NCI-H1930 (cell line): ENCODE results near the gene ATOSA.

Experiments used
- DNase-seq, 2 experiments: peaks; one replicate each; lab custom pipeline; 2025; lab: John Stamatoyannopoulos, UW

Gene ATOSA

DNA sequence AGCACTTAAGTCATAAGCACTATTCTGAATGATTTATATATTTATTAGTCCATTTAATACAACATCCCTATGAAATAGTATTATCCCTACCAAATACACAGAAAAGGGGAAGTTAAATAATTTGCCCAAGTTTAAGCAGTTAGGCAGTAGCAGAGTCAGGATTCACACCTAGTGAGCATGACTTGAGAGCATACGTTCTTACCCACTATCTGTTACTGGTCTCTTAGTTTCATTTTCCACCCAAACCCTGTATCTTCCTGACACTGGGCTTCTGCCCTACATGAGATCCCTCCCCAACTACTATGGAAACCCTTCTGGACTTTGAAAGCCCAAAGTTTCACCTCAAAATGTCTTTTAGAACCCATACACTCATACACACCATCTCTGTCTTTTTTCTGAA lies 4.4 kb upstream of the ATOSA start:
- DNase-seq = no peak

DNA sequence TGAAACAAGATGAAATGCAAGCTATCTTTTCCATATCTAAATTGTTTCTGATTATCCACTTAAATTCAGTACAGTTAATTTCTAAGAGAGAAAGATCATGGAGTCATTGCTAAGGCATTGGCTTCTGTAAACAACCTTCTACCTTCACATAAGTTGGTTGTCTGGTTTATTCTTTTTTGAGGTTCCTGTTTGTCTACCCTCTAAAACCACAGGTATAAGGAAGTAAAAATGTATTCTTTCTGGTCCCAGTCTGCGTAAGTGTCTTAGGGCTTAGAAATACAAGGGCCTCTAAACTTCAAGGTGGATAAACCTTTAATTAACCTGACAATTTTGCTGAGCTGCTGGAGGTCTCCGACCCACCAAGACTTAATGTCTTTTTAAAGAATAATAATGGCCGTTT lies 3.6 kb upstream of the ATOSA start:
- DNase-seq = no peak

DNA sequence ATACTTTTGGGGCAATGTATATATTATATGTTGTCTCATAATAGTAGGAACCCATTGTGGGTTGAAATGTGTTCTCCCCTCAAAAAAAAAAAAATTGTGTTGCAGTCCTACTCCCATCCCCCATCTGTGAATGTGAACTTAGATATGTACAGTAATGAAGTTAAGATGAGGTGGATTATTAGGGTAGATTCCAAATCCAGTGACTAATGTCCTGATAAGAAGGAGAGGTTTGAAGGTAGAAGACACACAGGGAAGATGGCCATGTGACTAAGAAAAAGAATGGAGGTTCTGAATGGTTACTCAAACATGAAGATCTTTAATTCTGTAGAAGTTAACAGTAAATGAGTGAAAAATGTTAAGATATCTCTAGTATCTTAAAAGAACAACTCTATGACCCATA lies 3.0 kb upstream of the ATOSA start:
- DNase-seq = no peak

DNA sequence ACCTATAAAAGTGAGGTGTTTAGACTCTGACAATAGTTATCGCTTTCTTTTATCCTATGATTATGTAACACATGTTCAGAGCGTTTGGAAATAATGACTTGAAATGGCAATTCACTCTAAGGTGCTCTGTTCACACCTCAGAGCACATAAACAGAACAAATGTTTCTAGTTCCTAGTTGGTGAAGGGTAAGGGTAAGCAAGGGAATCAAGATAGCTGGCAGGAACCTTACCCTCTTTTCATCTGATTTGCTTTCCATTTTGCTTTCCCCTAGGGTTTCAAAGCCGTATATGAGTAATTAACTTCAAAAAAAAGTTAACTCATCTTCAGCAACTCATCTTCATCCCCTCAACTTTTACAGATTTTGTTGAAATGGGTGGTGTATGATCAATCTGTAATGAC lies 2.3 kb upstream of the ATOSA start:
- no peak for DNase-seq

DNA sequence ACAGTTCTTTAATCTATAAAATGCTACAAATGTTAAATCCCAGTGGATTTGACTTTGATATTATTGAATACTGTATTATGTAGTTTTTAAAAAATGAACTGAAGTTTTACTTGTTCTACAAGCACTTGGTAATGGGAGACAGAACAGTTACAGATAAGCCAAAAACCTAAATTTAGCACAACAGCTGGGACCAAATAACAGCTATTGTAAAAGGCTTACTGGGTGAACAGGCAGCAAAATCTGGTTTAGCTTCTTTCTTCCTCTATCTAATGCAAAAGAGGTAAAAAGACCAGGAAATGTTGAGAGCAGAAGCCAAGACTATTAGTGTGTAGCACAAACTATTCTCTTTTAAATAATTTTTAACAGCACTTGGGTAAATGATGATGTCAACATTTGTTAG lies 1.6 kb upstream of the ATOSA start:
- DNase-seq = no peak

DNA sequence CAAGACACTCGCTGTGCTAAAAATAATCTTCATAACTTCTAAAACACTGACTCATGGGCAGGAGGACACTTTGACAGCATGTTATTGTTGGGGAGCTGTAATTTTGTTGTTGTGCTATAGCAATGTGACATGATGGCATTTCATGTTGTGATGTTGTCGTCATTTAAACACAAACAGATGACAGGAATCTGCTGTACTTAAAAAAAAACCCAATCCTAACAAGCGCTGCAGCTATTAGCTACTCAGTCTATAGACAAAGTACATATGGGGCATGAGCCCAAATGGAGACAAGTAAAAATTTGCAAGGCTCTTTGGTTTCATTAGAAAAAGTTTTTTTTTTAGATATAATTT lies 828 bp upstream of the ATOSA start:
- no peak for DNase-seq

DNA sequence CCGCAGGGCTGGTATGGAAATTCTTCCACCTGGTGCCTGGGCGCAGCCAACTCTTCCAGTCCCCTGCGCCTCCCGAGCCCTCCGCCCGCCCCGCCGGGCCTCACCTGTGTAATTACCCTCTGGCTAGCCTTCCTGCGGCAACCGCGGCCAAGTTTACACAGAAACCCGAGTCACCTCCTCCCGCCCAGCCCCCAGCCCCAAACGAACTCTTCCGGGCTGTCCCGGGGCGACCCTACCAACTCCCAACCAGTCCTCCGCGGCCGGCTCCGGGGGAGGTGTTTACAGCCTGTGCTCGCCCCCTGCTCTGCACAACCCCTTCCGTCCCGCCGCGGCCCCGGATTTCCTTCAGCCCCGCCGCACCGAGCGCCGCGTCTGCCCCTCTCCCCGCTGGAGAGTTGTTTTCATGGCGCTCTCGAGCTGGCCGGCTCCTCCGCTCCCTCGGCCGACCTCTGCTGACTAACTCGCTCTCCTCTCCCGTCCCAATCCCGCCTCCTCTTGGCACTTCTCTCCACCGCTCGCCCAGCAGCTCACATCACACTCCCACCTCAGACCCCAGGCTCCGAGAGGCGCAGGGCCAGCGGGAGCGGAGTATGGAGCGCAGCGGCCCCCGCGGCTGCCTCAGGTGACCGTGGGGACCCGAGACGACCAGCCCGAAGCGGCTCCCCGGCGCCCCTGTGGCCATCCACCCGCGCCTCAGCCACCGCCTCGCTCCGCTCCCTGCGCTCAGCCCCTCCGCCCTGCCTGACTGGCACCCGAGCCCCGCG lies 538 bp downstream of the ATOSA start:
- DNase-seq = no peak

DNA sequence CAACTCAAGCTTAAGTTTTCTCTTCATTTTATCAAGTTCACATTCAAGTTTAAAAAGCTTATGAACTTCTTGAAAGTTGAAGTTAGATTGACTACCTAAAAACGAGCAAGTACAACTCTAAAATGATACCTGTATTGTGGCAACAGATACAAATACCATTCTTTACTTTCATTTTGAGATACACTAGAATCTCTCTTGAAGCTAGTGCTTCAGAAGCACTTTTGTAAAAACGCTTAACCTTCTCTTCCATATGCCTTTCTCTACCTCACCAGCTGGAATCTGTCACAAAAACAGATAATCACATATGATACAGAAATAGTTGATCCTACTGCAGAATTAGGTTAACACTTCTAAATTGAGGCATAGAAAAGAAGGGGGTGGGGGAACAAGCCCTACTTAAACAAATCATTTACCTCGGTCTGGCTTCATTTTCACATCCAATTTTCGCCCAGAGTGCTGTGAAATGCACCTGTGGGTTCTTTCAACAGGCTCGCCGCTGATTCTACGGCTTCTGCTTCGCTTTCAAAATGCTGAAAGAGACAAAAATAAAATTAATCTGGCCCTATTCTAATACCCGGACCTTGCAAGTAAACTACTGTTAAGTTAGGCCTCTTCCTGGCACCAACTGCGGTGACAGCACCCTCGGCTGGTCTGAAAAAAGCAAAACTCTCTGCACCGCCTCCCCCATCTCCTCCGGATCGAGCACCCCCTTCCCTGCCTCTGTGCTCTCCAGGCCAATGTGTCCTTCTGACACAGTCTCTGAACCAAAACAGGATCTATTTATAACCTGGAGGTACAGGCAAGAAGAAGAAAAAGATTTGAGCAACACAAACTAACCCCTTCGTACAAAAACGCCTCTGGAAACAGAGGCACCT lies 1.4 kb downstream of the ATOSA start:
- DNase-seq = peak in 1 of 2 experiments; percentile 11

DNA sequence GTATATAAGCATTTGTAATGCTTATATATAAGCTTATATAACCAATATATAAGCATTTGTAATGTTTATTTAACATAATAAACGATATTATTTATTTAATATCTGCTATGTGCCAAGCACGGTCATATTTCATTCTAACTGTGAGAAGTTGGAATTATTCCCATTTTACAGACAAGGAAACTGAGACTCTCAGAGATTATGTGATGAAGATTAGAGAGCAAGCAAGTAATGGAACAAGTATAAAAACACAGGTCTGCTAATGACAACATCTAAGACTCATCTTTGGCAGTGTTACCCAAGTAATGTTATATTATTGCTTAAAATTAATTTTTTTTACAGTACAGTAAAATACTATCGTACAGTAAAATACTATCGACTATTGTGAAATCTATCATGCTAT lies 4.4 kb downstream of the ATOSA start:
- DNase-seq = no peak

DNA sequence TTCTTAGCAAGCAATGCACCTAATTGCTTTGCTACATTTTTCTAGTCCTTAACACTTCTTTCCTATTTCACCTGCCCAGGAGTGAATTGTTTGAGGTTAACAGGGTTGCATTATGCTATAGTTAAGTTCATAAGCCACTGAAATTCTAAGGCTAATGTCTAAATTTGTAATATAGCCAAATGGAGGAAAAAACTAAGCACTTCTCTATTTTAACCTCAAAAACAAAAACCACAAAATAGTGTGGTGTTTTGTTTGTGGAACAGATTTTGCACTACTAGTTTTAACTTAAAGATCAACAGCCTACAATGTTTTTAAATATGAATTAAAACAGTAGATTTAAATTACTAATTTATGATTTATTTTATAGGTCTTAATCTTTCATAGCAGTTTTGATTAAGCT lies 5.5 kb downstream of the ATOSA start:
- DNase-seq = no peak

DNA sequence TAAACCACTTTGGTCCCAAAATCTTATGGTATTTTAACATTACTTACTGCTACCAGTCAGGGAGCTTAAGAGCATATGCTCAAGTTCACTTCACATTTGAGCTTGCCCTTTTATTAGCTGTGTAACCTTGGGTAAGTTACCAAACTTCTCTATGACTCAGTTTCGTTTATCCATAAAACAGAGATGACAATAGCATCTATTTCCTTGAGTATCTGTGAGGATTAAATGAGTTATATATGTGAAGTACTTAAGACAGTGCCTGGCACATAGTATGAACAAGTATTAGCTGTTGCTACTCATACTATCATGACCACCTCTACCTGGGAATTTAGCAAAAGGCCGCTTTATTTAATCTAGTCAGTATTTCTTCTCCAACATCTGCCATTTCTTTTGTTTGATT lies 5.9 kb downstream of the ATOSA start:
- no peak for DNase-seq

DNA sequence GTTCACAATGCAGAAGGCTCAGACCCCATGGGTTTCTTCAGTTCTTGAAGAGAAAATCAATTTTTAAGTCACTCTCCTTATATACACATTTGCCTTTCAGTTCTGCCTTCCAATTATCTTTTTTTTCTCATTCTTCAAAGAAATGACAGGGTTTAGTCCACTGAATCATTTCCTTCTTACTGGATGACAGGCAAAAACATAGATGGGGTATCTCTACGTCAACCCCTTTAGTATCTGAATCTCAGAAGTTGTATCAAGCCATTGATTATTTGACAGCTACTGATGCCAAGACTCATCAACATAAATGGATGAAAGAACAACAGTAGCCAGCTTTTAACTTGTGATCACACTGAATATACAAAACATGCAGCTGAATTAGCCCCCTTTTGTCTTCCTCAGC lies 6.5 kb downstream of the ATOSA start:
- DNase-seq = no peak

DNA sequence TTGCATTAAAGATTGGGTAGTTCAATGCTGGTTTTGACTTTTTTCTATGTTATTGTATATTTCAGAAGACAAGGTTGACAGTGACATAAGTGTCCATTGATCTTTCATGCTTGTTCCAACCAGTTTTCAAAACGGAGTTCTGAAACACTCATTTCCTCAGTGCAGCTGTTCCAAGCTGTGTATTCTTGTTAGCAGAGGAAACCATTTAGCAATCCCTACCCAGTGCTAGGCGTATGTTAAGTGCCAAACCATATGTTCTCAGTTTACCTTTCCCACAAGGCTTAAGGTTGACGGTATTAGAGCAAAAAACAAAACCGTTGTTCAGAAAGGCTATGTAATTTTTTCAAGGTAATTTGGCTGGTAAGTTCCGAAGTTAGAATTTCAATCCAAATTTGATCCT lies 9.1 kb downstream of the ATOSA start:
- DNase-seq = no peak

DNA sequence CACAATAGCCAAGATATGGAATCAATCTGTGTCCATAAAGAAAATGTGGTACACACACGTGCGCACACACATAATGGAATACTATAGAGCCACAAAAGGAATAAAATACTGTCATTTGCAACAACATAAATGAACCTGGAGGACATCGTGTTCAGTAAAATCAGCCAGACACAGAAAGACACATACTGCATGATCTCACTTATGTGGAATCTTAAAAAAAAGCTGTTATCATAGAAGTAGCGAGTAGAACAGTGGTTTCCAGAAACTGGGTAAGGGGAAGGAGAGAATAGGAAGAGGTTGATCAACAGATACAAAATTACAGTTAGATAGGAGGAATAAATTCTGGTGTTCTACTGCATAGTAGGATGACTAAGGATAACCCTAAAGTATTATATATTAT lies 11.1 kb downstream of the ATOSA start:
- no peak for DNase-seq

DNA sequence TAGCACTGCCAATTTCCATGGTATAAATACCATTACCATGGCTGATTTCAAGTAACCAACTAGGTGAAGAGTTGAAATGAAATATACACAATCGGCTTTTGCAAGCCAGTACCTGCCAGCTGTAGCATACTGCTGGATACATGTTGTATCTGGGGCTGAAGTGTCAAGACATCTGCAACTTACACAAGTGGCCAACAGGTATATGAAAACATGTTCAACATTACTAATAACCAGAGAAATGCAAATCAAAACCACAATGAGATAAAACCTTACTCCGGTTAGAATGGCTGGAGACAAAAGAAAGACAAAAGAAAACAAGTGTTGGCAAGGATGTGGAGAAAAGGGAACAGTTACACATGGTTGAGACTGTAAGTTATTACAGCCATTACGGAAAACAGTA lies 11.6 kb downstream of the ATOSA start:
- DNase-seq = no peak

DNA sequence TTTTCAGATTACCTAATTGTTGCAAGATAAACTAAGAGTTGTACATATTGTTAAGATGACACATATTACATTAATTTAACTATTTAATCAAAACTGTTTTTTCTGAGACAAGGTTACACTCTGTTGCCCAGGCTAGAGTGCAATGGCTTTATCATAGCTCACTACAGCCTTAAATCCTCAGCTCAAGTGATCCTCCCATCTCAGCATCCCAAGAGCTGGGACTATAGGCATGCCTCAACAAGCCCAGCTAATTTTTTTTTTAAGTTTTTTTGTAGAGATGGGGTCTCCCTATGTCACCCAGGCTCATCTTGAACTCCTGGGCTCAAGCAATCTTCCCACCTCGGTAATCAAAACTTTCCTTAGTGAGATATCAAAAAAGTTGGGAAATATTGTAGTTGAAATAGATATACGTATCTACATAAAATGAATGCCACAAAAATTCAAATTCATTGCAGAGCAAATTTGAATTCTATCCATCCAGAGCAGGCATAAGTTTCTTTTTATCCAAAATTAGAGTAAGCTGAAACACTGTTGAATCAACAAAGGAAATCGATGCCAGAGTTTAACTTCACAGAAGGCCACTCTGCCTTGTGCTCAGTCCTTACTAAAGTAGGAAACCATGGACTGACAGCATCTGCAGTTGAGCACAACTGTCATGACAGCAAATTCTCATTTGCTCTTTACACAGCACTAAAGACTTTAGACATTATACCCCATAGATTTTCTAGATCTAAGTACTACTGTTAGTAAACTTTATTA lies 15.5 kb downstream of the ATOSA start:
- DNase-seq = no peak

DNA sequence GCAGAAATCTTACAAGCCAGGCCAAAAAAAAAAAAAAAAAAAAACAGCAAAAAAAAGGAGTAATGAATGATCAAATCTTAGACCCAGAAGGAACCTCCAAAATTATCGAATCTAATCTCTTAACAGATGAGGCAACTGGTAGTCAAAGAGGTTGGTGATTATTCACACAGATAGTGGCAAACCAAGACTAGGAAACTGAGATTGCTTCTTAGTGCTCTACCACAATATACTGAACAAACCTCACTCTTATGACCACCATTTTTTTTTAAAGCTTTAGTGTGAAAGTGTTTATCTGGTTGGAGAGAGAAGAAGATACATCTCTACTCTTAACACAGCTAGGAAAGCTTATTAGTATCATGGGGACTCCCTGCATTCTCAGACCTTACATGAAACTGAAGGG lies 17.3 kb downstream of the ATOSA start:
- no peak for DNase-seq

DNA sequence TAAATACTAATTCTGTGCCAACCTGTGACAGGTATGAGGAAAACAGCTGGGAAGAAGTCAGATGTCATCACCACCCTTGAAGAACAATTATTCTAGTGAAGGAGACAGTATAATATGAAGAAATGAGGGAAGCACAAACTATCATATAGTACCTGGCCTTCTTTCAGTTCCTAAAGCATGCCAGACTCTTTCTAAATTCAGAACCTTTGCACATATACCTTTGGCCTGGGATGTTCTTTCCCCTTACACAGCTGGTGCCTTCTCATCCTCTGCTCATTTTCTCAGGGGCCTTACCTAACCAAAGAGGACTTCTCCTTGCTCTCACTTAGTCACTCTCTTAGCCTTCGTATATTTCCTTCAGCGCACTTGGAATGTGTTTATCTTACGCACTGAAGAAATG lies 19.0 kb downstream of the ATOSA start:
- no peak for DNase-seq

DNA sequence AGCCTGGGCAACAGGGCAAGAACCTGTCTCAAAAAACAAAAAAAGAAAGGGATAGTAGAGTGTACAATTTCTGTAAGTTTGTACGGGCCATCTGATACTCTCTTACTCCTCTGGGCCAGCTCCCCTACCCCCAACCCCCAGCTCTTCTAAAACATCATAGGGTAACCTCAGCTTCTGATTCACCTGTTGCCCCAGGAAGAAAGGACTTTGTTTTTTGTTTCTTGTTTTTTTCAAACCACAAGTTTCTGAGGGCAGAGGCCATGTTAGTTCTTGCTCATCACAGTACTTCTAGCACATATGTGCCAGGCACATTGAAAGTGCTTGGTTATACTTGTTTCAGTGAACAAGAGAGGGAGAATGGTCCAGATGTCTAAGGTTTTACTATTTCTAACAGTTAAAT lies 20.2 kb downstream of the ATOSA start:
- DNase-seq = no peak

DNA sequence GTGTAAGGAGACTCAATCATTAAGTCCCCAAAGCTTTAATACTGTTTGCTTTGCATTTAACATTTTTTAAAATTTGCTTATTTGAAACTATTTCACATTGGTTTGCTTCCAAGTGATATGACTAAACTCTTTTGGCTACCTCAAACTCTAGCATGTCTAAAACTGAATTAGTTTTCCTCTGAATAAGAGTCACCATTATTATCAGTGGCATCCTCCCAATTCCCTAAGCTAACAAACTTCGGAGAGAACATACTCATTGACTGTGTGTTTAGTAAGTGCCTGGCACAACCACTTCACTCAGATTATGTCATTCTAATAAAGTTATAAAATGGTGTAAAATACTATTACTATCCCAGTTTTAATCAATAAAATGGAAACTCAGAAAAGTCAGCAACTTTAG lies 21.9 kb downstream of the ATOSA start:
- DNase-seq = no peak

DNA sequence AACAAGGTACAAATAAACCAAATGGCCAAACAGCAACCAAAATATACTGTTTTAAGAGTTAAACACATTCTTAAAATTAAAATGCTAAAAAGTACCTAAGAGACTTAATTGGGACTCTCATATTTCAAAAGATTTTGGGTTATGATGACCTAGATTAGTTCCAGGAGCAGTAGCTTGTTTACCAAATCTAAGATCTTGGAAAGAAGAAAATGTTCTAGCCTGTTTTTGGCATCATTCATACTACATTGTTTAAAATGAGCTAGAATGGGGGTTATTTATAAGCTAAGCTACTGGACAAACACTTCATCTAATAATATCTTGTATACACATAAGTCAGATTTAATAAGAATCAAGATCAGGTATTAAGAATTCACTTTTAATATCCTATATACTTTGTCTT lies 22.8 kb downstream of the ATOSA start:
- DNase-seq = no peak

DNA sequence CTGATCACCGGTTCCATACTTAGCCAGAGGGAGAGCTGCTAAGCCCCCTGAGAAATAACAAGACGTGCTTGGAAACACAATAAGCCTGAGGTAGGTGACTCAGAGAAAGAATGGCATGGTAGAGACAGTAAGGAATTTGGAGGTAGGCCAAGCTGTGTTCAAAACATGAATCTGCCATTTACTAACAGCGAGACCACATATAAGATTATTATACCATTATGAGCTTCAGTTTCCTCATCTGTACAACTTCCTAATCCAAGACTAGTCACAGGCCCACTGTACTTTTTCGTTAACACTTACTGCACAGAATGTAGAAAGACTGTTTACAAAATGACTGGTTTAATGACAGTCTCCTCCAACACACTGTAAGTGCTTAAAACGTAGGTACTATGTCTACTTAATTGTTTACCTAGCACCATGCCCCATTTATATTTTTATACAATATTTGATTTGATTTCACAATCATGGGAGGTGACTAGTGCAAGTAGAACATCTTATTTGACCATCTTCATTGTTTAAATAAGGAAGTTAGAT lies 25.7 kb downstream of the ATOSA start:
- no peak for DNase-seq

DNA sequence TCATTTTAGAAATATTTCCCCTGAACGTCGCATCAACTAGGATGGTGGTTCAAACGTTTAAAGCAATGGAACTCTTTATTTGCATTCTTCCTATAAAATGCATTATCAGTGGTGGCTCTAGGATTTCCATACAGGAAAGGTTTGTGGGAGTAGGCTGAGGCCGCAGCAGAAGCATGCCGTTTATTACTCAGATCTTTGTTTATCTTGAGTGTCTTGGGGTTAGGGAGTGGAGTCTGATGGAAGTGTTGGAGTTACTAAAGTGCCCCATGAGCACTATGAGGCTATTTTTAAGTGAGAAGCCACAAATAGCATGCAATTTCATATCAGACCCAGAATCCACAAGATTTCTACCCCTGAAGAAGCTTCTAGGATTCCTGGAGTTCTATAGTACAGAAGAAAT lies 26.2 kb downstream of the ATOSA start:
- no peak for DNase-seq
